ENCODE data around the gene DDRGK1.
A peak's percentile ranks its signal among the peaks of the same experiment; 100 is the strongest.
"Not testable (repeated sequence)": the region's sequence is repeated elsewhere in the genome, so short reads cannot be mapped to it uniquely, and the experiment has no call there.

Gene DDRGK1

GRCh38 chr20:3222635-3223600, 18.4 kb upstream of the DDRGK1 start:
- no peak for TF ChIP-seq CTCF (IDR thresholded peaks at IDR 0.05; ENCODE audit: extremely low read depth, missing control alignments)
- peak; percentile 83 for DNase-seq (ENCODE audit: low spot score)

- no peak for TF ChIP-seq CTCF (IDR thresholded peaks at IDR 0.05; ENCODE audit: extremely low read depth, missing control alignments)
- DNase-seq (ENCODE audit: low spot score): no peak
Observed at GRCh38 chr20:3221398-3222226, 17.1 kb upstream of the DDRGK1 start.

- TF ChIP-seq CTCF (IDR thresholded peaks at IDR 0.05; ENCODE audit: extremely low read depth, missing control alignments): peak; percentile 98
- peak; percentile 88 for DNase-seq (ENCODE audit: low spot score)
Observed at GRCh38 chr20:3218307-3218988, 14.0 kb upstream of the DDRGK1 start.

GRCh38 chr20:3215359-3215917, 11.0 kb upstream of the DDRGK1 start:
- DNase-seq (ENCODE audit: low spot score): not testable (repeated sequence)

- no peak for DNase-seq (ENCODE audit: low spot score)
- TF ChIP-seq CTCF (IDR thresholded peaks at IDR 0.05; ENCODE audit: extremely low read depth, missing control alignments): no peak
Observed at GRCh38 chr20:3213226-3213625, 8.7 kb upstream of the DDRGK1 start.

- no peak for DNase-seq (ENCODE audit: low spot score)
- TF ChIP-seq CTCF (IDR thresholded peaks at IDR 0.05; ENCODE audit: extremely low read depth, missing control alignments): no peak
Observed at GRCh38 chr20:3210346-3210745, 5.9 kb upstream of the DDRGK1 start.

- no peak for DNase-seq (ENCODE audit: low spot score)
- TF ChIP-seq CTCF (IDR thresholded peaks at IDR 0.05; ENCODE audit: extremely low read depth, missing control alignments): no peak
Observed at GRCh38 chr20:3209946-3210317, 5.5 kb upstream of the DDRGK1 start.
